Stimulated activated naive CD4-positive, alpha-beta T cell (primary cell): ENCODE measurements around the gene DNAJC18.
"Not testable (repeated sequence)": the region's sequence is repeated elsewhere in the genome, so short reads cannot be mapped to it uniquely, and the experiment has no call there.

ENCODE experiments used
- DNase-seq, 6 experiments: peaks; one replicate each; lab custom pipeline; 2025; lab: John Stamatoyannopoulos, UW

DNAJC18 gene

DNA sequence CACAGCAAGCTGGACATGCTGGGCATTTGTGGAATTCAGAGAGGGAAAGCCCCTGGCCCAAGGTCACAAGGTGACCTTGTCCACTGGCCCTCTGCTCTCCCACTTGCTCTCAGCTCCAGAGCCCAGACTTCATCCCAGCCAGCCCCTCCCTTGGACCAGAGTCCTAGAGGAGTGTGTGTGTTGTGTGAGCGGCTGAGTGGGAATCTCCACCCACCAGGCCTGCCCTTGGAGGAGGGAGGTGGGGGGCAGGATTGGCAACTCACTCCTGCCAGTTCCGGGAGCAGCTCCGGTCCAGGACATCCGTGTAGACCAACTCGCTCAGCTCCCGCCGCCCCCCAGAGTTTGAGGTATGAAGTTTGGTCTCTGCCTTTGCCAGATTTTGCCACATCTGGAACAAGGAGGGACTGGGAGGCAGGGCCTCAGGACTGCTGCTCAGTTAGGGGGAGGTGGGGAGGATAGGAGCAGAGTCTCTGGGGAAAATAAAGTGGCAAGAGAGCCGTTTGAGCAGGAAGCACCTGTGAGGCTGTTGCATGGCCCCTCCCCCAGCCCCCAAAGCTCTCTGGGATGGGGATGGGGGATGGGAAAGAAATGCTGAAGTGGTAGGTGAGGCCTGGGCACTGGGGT lies 51.0 kb downstream of the DNAJC18 start:
- DNase-seq: no peak

DNA sequence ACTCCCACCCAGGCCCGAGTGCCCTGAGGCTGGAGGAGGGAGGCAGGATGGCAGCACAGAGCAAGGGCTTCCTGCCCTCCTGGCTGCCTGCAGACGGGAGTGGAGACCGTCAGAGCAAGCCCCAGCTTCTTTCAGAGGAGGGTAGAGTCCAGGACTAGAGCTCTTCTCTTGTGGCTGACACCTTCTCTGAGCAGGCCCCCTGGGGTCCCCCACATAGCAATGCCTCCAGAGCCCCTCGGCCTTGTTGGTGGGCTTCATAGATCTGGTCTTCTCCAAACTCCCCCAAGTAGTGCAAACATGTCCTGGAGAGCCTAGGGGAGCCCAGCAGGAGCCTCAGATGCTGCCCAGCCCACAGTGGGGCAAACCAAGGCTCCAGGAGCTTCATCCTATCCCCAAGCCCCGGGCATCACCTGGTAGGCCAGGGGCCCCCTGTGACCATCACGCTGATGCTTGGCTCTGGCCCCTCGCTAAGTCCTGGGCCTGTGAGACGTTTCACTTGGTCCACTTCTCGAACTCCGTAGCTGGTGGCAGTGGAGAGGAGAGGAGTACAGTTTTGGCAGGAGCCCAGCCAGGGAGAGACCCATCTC lies 51.6 kb downstream of the DNAJC18 start:
- no peak for DNase-seq

DNA sequence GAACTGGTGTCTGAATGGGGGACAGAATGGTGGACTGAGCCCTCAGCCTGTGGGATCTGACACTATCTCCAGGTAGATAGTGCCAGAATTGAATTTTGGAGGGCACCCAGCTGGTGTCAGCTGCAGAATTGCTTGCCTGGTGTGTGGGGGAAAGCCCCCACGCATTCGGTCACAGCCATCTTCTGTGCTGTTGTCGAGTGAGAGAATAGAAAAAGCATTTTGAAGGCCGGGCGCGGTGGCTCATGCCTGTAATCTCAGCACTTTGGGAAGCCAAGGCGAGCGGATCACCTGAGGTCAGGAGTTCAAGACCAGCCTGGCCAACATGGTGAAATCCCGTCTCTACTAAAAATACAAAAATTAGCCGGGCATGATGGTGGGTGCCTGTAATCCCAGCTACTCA lies 52.4 kb downstream of the DNAJC18 start:
- DNase-seq: not testable (repeated sequence)

DNA sequence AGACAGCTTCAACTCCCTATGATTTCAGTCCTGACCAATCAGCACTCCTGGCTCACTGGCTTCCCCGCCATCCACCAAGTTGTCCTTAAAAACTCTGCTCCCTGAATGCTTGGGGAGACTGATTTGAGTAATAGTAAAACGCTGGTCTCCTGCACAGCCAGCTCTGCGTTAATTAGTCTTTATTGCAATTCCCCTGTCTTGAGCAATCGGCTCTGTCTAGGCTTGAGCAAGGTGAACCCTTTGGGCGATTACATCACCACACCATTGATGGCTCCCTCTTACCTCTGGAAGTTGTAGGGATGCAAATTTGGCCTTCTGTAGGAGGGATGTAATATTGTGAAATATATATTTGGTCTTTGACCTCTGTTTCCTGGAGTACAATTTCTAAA lies 53.3 kb downstream of the DNAJC18 start:
- no peak for DNase-seq

DNA sequence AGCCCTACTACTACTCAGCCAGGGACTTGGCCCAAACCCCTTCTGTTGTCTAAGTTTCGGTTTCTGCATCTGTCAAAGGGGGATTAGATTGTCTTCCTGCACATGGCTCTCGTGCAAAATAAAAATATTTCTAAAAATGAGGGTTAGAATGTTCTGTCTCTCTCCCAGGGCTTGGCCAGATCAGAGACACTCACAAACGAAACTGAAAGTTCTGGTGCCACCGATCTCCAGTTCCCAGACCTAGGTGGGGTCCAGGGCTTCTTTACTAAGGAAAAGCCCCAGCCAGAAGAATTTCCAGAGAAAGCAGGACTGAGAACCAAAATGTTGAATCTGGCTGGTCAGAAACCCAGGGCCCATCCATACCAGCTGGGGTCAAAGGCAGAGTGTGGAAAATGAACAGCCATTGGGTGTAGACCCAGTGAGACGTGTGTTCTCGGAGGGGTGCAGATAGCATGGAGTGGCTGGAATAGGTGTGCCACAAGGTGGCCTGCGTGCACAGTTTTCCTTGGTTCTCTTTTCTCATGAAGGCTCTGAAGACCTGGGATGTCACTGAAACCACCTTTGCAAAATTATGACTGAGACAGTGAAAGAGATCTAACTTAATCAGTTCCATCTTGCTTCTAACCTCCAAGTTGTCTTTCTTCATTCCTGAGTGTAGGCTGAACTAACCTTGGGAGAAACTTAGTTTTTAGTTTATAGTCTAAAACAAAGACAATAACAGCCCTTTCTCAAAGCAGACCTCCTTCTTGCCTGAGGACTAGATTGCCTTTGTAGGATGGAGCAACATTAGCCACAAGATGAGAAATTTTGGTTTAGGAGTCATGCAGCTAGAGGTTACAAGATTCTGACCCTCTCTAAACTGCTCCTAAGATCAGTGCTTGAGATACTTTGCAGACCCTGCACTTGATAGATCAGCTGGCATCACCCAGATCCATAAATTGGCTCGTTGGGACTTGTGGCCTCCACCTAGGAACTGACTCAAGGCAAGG lies 54.0 kb downstream of the DNAJC18 start:
- DNase-seq: peak in 3 of 6 experiments; percentile 5 to 40 (median 33)

DNA sequence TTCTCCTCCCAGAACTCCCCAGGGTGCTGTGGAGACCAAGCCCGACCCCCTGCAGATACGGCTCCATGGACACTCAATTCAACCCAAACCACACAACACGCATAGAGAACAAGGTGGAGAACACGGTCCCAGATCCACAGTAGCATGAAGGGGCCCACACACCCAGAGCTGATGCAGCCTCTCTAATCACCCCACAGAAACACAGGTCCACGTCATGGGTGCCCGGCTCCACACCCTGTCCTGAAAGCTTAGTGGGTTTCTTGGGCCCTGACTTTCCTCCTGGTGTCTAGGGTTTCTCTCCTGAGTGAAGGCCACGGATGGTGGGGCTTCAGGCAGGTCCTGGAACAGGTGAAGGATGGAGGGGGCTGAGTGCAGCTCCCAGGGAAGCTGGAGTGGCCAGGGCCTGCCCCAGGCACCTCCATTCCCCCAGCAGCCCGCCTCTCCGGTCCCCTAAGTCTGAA lies 54.7 kb downstream of the DNAJC18 start:
- DNase-seq: peak in 1 of 6 experiments; percentile 30

DNA sequence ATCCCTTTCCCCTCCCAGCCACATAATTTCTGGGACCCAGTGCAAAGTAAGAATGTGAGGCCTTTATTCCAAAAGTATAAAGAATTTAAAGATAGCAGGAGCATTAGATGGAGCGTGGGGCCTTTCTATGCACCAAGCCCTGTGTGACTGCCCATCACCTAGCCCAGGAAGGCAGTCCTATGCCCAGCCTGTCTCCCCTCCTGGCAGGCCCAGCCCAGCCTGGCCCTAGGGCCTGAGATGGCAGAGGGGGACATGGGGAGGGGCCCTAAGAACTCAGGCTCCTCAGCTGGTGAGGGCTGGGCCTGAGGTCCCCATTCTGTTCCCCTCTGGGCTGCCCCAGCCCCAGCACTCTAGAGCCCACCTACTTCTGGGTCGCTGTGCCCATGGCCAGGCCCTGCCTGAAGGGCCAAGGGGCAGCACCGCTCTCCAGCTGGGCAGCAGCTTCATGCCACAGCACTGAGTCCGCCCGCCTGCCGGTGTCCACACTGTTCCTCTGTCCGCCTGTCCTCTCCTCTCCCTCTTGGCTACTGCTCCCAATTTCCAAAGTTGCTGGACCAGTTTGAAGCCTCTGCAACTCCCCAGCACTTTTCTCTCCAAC lies 55.2 kb downstream of the DNAJC18 start:
- no peak for DNase-seq

DNA sequence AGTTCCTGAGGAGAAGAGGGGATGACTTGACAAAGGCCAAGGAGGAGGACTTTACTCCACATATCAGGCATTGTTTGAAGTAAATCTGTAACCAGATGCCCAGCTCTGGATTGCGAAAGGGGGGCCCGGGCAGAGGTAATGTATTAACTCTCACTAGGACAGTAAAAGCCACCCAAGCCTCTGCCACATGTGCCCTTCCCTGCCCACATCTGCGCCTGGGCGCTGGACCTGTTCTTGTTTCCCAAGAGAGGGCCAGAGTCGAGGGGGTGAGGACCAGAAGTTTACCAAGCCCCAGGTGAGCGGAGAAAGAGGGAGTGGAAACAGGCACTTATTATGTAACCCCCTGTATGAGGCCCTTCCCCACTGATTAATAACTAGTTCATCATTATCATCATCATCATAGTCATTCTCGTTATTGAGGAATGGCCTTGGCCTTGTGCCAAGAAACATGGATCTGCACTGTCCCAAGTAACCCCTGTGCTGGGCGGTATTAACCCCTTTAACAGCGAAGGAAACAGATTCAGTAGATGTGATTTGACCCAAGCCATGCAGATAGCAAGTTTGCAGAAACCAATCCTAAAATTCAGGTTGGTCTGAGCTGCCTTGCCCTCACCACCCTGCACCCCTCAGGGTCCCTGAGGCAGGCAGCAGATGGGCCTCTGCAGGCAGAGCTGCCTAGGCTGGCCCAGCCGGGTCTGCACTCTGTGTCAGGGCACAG lies 55.9 kb downstream of the DNAJC18 start, which contains the start of gene SLC23A1:
SLC23A1 (minus strand) TSS at position 23 of the 718 bp plus-strand sequence. CDS start 44 bp downstream, outside the sequence.
- no peak for DNase-seq

DNA sequence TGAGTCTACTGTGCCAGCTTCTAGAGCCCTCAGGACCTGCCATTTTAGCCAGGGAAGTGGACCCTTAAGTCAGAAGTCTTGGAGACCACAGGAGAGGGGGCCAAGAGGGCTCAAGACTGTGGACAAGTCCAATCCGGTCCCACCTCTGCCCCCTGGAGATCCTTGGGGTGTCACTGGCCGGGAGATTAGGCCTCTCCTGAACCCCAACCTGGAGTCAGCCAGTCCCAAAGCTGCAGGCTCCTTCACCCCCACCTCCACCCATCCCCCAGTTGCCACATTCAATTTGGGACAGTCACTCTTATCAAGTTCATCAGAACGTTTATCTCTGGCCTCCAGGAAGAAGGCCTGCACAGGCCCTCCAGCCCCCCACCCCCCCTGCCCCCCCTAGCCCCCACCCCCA lies 56.5 kb downstream of the DNAJC18 start:
- DNase-seq: no peak

DNA sequence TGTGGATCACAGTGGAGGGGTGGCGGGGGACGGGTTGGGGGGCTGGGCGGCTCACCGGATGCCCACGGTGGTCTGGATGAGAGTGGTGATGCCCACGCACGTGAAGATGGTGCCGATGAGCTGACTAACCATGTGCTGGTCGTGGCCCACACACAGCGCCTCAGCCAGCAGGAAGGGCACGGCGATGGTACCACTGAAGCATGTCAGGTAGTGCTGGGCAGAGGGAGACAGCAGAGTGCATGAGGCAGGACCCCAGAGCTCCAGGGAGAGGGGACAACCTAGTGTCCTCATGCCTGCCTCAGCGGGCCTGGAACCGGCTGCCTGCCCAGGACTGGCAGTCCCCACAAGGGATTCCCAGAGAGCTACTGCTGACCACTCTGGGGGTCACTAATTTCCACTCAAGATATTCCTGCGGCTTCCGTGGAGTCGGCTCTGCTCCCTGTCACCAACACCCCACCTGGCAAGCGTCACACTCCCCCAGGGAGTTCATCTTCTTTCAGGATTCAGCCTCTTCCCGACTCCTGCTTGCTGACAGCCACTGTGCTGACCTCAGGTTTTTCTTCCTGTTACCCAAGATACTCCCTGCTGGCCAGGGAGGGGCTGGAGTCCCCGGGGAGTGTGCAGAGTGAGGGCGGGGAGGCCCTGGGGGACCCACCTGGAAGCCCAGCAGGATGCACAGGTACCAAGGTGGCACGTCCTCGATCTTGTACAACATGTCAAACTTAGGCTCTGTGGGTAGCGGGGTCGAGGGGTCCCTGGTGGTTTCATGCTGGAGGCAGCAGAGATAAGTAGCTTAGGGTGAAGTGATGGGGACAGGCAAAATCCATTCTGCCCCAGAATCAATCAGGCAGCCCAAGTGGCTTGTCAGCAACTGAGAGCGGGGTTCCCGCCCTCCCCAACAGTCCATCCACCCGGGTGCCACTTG lies 57.2 kb downstream of the DNAJC18 start:
- DNase-seq: no peak

DNA sequence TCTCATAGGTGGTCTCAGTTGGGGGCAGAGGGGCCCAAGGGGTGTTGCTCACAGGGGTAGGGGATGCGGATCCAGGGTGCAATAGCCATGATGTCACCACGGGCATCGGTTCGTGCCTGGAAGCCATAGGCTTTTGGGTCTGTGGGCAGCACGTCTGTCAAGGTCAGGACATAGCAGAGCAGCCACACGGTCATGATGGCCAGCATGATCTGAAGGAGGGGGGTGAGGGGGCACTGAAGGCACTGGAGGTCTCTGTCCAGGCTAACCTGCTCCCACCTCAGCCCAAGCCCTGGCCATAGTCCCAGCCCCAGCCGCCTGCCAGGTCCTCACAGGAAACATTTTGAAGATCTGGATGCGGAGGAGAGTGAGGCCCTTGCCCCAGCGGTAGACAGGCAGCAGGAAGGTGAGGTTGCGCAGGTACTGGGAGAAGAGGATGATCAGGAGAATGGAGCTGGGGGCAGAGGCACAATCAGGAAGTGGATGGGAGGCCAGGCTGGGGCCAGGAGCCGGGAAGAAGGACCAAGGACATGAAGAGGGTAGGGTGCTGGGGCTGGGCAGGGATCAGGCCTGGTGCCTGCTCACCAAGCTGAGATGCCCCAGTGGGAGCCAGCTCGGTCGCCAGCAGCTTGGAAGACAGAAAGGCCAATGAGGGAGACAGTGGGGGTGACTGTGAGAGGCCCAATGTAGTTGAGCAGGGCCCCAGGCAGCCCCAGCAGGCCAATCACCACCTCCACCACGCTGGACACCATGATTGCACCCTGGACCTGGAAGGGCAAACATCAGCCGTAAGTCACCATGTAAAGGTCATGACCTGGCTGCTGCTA lies 59.5 kb downstream of the DNAJC18 start:
- no peak for DNase-seq

DNA sequence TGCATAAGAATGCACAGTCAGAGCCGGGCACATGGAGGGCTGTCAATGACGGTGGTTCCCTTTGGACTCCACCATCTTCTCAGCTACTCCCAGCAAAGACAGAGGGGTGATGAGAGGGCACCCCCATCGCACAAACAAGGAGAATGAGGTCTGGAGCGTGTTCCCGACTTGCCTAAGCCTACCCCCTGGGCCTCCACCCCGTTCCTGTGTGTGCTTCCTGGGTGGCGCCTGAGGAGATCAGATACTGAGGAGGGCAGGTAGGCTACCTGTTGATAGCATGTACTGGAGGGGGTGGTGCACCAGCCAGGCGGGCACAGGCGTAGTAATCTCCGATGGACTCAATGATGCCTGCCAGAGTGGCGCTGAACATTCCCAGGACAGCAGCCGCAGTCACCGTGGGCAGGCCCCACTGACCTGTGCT lies 60.4 kb downstream of the DNAJC18 start:
- no peak for DNase-seq

DNA sequence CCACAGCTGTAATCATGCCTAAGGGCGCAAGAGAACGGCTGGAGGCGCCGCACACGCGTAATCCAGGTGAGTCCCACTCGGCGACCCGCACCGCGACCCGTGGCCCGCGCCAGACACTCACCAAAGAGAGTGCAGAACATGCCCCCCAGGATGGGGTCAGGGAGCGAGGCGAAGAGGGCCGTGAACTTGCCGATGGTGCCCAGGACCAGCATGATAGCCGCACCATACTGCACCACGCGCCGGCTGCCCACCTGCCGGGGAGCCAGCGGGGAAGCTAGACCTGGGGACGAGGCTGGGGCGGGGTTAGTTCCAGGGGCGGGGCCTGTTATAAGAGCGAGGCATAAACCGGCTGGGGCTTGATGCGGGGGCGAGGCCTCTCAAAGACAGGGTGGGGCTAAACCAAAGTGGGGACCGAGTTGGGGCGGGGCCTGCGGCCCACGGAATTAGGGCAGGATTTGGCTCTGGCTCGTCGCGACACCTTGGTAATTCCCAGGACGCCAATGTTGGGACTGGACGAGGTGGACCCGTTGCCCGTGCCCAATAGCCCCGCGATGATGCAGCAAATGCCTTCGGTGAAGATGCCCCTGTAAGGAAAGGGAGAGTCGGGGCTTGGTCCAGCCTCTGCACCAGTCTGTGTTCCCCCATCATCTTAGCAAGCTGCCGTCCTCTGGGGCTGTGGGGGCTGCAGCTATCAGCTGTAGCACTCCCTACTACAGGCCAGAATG lies 61.1 kb downstream of the DNAJC18 start:
- no peak for DNase-seq

DNA sequence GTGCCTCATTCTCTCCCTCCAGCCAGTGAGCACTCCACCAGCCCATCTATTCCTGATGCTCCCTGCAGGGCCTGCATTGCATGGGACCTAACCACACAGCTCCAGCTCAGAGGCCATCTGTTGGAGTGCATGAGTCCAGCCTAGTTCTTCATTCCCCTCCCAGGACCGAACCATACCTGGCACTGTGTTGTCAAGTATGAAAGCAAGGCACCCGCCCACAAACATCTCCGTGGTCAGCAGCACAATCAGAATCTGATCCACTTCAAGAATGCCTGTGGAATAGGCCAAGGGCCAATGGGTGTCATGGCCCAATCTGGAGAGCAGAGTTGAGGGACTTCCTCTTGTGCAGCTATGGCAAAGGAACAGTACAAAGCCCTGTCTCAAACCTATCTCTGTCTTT lies 62.1 kb downstream of the DNAJC18 start:
- DNase-seq: no peak

DNA sequence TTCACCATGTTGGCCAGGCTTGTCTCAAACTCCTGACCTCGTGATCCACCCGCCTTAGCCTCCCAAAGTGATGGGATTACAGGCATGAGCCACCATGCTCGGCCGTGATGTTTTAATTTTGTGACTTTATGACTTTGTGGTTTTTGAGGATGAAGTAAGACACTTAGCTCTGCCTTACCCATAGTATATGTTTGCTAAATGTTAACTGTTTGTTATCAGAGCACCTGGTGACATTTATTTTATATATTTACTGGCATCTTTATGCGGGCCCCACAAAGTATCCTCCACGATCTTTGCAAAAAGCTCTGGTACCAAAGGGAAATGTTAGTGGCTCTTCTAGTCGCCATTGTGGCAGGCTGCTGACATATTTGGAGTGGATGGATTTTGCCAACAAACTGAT lies 63.0 kb downstream of the DNAJC18 start:
- no peak for DNase-seq

DNA sequence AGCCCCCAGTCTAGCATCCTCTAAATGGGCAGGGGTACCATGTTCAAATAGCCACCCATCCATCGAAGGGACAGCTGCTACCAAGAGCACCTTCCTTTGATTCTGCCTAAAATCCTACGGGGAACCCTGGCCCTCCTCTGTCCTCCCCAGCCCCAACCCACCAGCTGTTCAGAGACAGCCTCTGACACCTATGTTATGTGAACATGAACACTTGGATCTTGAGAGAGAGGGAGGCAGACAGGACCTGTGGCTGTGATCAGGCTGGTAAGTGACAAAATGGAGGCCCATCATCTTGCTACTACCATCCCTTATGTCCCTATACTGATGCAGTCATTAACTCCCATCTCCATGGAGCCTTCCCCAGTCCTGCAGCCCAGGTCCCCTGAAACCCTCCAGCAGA lies 64.4 kb downstream of the DNAJC18 start:
- DNase-seq: no peak

DNA sequence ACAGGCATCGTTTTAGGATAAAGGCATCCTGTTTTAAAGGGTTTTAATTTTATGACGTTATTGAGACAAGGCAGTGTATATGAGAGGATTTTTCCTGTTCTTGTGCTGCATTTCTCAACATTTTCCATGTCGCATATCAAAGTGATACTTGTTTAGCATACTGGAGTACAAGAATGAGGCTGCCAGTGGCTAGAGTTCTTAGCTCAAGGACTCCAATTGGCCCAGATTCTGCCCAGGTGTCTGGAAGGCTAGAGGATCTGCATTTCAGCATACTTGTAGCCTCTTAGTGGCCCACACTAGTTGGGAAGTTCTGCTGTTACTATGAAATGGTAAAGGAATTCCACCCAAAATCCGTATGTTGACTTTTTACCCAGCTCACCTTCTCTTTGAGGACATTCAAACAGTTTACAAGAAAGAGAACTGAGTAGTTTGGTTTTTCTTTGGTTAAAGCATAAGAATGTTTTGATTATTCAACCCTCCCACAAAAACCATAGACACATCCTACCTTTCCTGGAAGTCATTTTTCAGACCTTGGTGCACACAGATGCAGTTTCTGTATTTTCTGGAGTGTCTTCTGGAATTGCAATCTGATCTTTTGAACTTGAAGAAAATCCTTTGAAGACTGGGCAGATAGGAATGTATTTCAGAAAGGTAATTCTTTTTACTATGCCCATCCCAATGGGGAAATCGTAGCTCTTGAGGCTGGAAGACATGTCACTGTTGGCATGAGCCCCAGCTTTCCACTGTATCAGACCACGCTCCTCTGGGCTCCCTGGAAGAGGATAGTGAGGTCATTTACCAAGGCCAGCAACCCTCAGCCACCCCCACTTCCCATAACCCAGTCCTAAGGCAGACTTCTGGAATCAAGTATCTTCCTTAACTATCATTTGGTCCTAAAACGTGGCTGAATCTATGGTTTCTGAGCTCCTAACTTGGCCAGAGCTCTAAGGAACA lies 67.6 kb downstream of the DNAJC18 start:
- no peak for DNase-seq

DNA sequence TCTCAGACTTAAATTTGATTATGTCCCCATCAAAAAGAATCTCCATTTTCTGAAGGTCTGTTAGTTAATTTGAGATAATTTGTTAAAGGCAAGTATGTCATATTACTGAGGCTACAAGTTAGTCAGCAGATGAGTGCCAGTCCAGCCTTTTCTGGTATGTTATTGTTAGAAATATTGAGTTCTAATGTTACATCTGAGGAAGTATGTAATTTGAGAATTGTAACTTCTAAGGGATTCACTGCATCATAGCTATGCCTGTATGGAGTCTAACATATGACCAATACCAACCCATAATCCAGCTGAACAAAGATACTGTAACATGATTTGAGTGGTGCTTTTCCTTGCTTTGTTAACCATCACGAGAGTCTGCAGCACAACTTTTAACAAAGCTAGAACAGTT lies 70.1 kb downstream of the DNAJC18 start:
- DNase-seq: no peak
